T-helper 22 cell (primary cell): ENCODE data around the gene ROR1.

Experiments used
- DNase-seq: peaks from one replicate; pipeline ENCODE4 v3.0.0-alpha.2; 2020; ENCODE audit warnings: low read depth

The ROR1 gene

GRCh38 chr1:63937461-63938022 lies 163.7 kb downstream of the ROR1 start:
- DNase-seq, result no peak

GRCh38 chr1:63940440-63940839 lies 166.6 kb downstream of the ROR1 start:
- no peak for DNase-seq

- no peak for DNase-seq
These were observed 169.6 kb downstream of the ROR1 start for GRCh38 chr1:63943393-63943792.

- DNase-seq, result no peak
These were observed 172.1 kb downstream of the ROR1 start for GRCh38 chr1:63945943-63946342.

- no peak for DNase-seq
These were observed 173.2 kb downstream of the ROR1 start for GRCh38 chr1:63946866-63947491.

GRCh38 chr1:63947904-63948303 lies 174.1 kb downstream of the ROR1 start:
- no peak for DNase-seq

- DNase-seq, result no peak
These were observed 176.2 kb downstream of the ROR1 start for GRCh38 chr1:63950023-63950422.

- DNase-seq, result no peak
These were observed 177.5 kb downstream of the ROR1 start for GRCh38 chr1:63951059-63951946.

GRCh38 chr1:63954187-63954586 lies 180.4 kb downstream of the ROR1 start:
- no peak for DNase-seq

GRCh38 chr1:63955370-63956145 lies 181.7 kb downstream of the ROR1 start:
- DNase-seq, result no peak

GRCh38 chr1:63958556-63958955 lies 184.7 kb downstream of the ROR1 start:
- no peak for DNase-seq

GRCh38 chr1:63960326-63960725 lies 186.5 kb downstream of the ROR1 start:
- no peak for DNase-seq

- no peak for DNase-seq
These were observed 192.2 kb downstream of the ROR1 start for GRCh38 chr1:63966016-63966415.

- DNase-seq, result no peak
These were observed 194.1 kb downstream of the ROR1 start for GRCh38 chr1:63967901-63968300.

- no peak for DNase-seq
These were observed 195.0 kb downstream of the ROR1 start for GRCh38 chr1:63968663-63969440.

- no peak for DNase-seq
These were observed 195.7 kb downstream of the ROR1 start for GRCh38 chr1:63969441-63969901.

- DNase-seq, result no peak
These were observed 197.7 kb downstream of the ROR1 start for GRCh38 chr1:63971557-63971956.

- no peak for DNase-seq
These were observed 199.2 kb downstream of the ROR1 start for GRCh38 chr1:63973005-63973419.

- DNase-seq, result no peak
These were observed 201.1 kb downstream of the ROR1 start for GRCh38 chr1:63974966-63975365.

- no peak for DNase-seq
These were observed 201.7 kb downstream of the ROR1 start for GRCh38 chr1:63975481-63975880.

- DNase-seq, result no peak
These were observed 202.2 kb downstream of the ROR1 start for GRCh38 chr1:63976006-63976405.
